ENCODE results near the gene MAP2K5.

MAP2K5 gene

DNA sequence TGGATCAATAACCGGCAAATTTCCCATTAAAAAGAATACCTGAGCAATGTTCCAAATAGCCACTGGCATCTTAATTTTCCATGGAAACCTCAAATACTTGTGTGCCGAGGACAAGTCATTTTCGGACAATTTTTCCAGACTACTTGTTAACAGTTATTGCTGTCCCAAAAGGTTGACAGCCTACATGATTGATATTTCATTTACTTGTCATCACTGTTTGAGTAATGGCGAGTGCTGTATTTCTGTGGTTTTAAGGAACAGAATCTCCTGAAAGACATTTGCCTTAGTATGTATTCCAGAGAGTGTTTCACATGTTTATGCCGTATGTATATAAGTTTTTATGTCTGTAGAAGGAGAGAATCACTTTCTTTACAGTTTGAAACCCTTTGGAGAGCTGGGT lies 36.7 kb downstream of the MAP2K5 start:
- no peak for TF ChIP-seq CREB1 (IDR thresholded peaks at IDR 0.05; ENCODE audit: low read depth)
- TF ChIP-seq TCF12 (IDR thresholded peaks at IDR 0.05; ENCODE audit: low read depth), result no peak
- TF ChIP-seq YY1 (IDR thresholded peaks at IDR 0.05; ENCODE audit: low read depth), result no peak
- TF ChIP-seq EGR1 (IDR thresholded peaks at IDR 0.05), result no peak
- no peak for TF ChIP-seq FOXM1 (IDR thresholded peaks at IDR 0.05; ENCODE audit: borderline replicate concordance, low read depth)
- TF ChIP-seq EP300 (IDR thresholded peaks at IDR 0.05; ENCODE audit: borderline replicate concordance), result no peak
- TF ChIP-seq, protein P1, sequence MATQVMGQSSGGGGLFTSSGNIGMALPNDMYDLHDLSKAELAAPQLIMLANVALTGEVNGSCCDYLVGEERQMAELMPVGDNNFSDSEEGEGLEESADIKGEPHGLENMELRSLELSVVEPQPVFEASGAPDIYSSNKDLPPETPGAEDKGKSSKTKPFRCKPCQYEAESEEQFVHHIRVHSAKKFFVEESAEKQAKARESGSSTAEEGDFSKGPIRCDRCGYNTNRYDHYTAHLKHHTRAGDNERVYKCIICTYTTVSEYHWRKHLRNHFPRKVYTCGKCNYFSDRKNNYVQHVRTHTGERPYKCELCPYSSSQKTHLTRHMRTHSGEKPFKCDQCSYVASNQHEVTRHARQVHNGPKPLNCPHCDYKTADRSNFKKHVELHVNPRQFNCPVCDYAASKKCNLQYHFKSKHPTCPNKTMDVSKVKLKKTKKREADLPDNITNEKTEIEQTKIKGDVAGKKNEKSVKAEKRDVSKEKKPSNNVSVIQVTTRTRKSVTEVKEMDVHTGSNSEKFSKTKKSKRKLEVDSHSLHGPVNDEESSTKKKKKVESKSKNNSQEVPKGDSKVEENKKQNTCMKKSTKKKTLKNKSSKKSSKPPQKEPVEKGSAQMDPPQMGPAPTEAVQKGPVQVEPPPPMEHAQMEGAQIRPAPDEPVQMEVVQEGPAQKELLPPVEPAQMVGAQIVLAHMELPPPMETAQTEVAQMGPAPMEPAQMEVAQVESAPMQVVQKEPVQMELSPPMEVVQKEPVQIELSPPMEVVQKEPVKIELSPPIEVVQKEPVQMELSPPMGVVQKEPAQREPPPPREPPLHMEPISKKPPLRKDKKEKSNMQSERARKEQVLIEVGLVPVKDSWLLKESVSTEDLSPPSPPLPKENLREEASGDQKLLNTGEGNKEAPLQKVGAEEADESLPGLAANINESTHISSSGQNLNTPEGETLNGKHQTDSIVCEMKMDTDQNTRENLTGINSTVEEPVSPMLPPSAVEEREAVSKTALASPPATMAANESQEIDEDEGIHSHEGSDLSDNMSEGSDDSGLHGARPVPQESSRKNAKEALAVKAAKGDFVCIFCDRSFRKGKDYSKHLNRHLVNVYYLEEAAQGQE (IDR thresholded peaks at IDR 0.05; ENCODE audit: low read depth), result no peak
- TF ChIP-seq CEBPB (IDR thresholded peaks at IDR 0.05), result no peak
- no peak for TF ChIP-seq NFIC (IDR thresholded peaks at IDR 0.05)

DNA sequence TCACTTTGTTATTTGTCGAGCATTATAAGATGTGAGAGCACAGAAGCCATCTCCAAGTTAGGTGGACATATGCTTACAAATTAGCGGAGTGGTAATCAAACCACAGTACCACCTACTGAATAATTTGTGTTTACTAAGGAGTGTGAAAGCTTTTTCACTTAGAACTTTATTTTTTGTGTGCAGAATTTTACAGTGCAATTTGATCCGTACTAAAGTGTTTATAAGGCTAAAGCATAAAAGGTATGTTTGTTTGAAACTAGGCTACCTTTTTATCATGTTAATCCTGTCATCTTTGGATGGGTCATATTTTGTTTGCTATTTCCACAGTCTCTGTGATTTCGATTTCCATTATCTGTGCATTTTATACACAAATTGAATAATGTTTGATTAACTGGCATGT lies 37.5 kb downstream of the MAP2K5 start:
- TF ChIP-seq, protein P2, sequence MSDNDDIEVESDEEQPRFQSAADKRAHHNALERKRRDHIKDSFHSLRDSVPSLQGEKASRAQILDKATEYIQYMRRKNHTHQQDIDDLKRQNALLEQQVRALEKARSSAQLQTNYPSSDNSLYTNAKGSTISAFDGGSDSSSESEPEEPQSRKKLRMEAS (IDR thresholded peaks at IDR 0.05), result no peak
- TF ChIP-seq, protein P1 (IDR thresholded peaks at IDR 0.05; ENCODE audit: low read depth), result no peak
- TF ChIP-seq EP300 (IDR thresholded peaks at IDR 0.05; ENCODE audit: borderline replicate concordance) (no peak), ZBTB7A (IDR thresholded peaks at IDR 0.05; ENCODE audit: low read depth) (no peak)

DNA sequence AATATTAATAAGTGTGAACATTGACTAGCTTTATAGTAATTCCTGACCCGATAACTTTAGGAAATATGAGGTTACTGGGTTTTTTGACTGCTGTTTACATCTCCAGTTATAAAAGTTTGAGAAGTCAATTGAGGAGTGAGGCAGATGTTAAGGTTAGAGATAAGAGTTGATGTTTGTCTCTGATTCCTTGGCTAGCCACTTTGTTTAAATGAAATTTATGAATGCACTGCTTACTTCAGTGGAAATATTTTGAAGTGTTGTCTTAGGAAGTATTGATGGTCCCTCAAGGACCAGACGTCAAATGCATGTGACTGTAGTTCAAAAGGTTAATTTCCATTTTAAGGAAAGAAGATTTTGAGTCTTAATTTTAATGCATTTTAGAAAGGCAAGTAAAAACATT lies 41.7 kb downstream of the MAP2K5 start:
- TF ChIP-seq CEBPB (IDR thresholded peaks at IDR 0.05) (no peak), TEAD4 (IDR thresholded peaks at IDR 0.05) (no peak), FOXM1 (IDR thresholded peaks at IDR 0.05; ENCODE audit: borderline replicate concordance, low read depth) (no peak), YY1 (IDR thresholded peaks at IDR 0.05; ENCODE audit: low read depth) (no peak), TAF1 (IDR thresholded peaks at IDR 0.05; ENCODE audit: low read depth) (no peak), RAD21 (IDR thresholded peaks at IDR 0.05; ENCODE audit: low read depth) (no peak), CREB1 (IDR thresholded peaks at IDR 0.05; ENCODE audit: low read depth) (no peak), NFIC (IDR thresholded peaks at IDR 0.05) (no peak), ZBTB7A (IDR thresholded peaks at IDR 0.05; ENCODE audit: low read depth) (no peak), EGR1 (IDR thresholded peaks at IDR 0.05) (no peak), TCF12 (IDR thresholded peaks at IDR 0.05; ENCODE audit: low read depth) (no peak), EP300 (IDR thresholded peaks at IDR 0.05; ENCODE audit: borderline replicate concordance) (no peak)
- TF ChIP-seq, protein P1 (IDR thresholded peaks at IDR 0.05; ENCODE audit: low read depth), result no peak
- TF ChIP-seq, protein P2 (IDR thresholded peaks at IDR 0.05), result no peak
- TF ChIP-seq, protein P3, sequence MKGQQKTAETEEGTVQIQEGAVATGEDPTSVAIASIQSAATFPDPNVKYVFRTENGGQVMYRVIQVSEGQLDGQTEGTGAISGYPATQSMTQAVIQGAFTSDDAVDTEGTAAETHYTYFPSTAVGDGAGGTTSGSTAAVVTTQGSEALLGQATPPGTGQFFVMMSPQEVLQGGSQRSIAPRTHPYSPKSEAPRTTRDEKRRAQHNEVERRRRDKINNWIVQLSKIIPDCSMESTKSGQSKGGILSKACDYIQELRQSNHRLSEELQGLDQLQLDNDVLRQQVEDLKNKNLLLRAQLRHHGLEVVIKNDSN (IDR thresholded peaks at IDR 0.05), result no peak

DNA sequence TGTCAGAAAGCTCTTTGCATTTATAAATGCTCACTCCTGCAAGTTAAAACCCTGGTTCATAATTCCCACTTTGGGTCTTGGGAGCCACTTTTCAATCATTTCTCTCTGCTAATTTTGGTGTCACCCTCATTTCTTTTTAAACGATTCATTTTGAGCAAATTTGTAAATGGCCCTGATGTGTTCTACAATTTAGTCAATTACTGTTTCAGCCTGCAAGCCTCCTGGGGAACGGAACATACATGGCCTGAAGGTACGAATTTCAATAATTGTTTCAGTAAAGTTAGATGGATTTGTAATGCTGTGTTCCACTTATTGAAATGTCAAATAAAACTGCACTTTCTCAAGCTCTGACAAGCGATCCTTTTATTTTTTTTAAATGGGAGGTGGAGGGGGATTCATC lies 43.2 kb downstream of the MAP2K5 start:
- TF ChIP-seq, protein P2 (IDR thresholded peaks at IDR 0.05), result no peak
- TF ChIP-seq EP300 (IDR thresholded peaks at IDR 0.05; ENCODE audit: borderline replicate concordance), result no peak
- no peak for TF ChIP-seq CREB1 (IDR thresholded peaks at IDR 0.05; ENCODE audit: low read depth)
- TF ChIP-seq, protein P1 (IDR thresholded peaks at IDR 0.05; ENCODE audit: low read depth), result no peak
- no peak for TF ChIP-seq FOXM1 (IDR thresholded peaks at IDR 0.05; ENCODE audit: borderline replicate concordance, low read depth)
- TF ChIP-seq TEAD4 (IDR thresholded peaks at IDR 0.05), result no peak
- no peak for TF ChIP-seq TAF1 (IDR thresholded peaks at IDR 0.05; ENCODE audit: low read depth)
- TF ChIP-seq RAD21 (IDR thresholded peaks at IDR 0.05; ENCODE audit: low read depth), result no peak
- no peak for TF ChIP-seq NFIC (IDR thresholded peaks at IDR 0.05)
- no peak for TF ChIP-seq TCF12 (IDR thresholded peaks at IDR 0.05; ENCODE audit: low read depth)
- TF ChIP-seq, protein P3 (IDR thresholded peaks at IDR 0.05), result no peak
- no peak for TF ChIP-seq ZBTB7A (IDR thresholded peaks at IDR 0.05; ENCODE audit: low read depth)
- TF ChIP-seq EGR1 (IDR thresholded peaks at IDR 0.05), result no peak
- TF ChIP-seq CEBPB (IDR thresholded peaks at IDR 0.05), result no peak
- no peak for TF ChIP-seq YY1 (IDR thresholded peaks at IDR 0.05; ENCODE audit: low read depth)
